Fibroblast of skin of right biceps (primary cell): ENCODE measurements around the gene EPHA7.

Experiments used
- DNase-seq: peaks from one replicate; pipeline ENCODE4 v3.0.0-alpha.2; 2013

Gene EPHA7

GRCh38 chr6:93319304-93319703 is 100.1 kb downstream of the EPHA7 start:
- DNase-seq = no peak

DNA sequence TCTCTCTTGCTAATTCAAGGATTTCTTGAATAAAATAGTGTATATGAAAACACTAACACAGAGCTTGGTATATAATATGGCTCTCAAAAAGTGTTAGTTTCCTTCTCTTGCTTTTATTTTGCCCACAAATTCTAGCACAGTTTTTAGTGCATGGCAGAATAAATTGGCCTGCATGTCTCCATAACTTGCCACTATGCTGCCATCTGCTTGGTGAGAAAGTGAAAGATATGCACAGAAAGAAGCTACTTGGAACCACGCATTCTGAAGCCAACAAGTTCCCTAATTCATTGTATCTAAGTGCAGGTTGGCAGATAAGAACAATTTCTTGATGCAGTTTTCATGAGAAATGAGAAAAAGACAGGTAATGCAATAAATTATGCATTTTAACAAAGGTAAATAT is 101.2 kb downstream of the EPHA7 start:
- no peak for DNase-seq

DNA sequence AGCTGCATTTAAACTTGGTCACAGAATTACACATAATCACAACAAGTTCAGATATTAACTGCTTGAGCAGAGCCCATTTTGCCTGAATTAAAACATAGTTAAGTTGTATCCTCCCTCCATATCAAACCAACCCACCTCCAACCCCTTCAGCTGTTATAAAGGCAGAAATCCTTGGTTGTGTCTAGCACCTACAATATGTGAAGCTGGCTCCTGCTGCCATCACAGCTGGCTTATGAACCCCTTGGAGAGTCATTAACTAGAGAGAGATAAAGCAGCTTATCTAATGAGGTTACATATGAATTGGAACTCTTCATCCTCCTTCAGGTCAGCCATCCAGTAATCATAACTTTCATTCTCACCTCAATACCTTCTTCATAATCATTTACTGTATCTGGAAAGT is 101.8 kb downstream of the EPHA7 start:
- DNase-seq = no peak

GRCh38 chr6:93307505-93308409 is 111.6 kb downstream of the EPHA7 start:
- DNase-seq = no peak

- DNase-seq = no peak
These were observed 114.3 kb downstream of the EPHA7 start for GRCh38 chr6:93305088-93305487.

DNA sequence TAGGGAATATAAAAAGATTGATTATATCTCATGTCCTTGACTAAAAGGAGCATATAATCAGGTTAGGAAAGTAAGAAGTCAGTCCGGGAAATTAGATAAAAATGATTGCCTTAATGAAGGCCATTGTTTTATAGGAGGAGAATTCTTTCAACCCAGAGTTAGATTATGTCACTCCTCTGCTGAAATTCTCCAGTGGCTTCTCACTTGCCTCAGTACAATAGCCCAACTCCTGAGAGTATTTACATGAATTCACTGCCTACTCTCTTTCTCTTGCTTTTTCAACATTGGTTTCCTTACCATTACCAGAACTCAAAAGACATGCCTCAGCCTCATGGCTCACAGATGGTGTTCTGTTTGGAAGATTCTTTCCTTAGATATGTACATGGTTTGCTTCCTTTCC is 114.9 kb downstream of the EPHA7 start:
- no peak for DNase-seq

- DNase-seq = no peak
These were observed 118.7 kb downstream of the EPHA7 start for GRCh38 chr6:93300661-93301060.

GRCh38 chr6:93299622-93300021 is 119.7 kb downstream of the EPHA7 start:
- DNase-seq = no peak

DNA sequence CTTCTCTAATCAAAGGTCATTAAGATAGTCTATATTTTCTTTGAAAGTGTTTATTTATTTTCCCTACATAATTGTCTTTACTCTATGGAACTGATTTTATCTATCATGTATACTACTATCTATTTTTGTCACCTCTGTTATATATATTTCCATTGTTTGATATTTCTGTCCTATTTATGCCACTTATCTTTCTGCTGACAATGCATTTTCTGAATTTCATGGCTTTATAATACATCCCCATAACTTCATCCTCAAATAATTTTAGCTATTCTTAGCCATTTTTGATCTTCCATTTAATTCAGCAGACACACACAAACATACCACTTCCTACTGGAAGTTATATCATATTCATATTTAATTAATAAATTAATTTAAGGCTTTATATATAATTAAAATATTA is 123.7 kb downstream of the EPHA7 start:
- DNase-seq = no peak

- DNase-seq = no peak
These were observed 124.5 kb downstream of the EPHA7 start for GRCh38 chr6:93294879-93295278.

- DNase-seq = no peak
These were observed 125.5 kb downstream of the EPHA7 start for GRCh38 chr6:93293872-93294271.

- no peak for DNase-seq
These were observed 125.9 kb downstream of the EPHA7 start for GRCh38 chr6:93293460-93293859.

- no peak for DNase-seq
These were observed 136.8 kb downstream of the EPHA7 start for GRCh38 chr6:93282521-93283031.

DNA sequence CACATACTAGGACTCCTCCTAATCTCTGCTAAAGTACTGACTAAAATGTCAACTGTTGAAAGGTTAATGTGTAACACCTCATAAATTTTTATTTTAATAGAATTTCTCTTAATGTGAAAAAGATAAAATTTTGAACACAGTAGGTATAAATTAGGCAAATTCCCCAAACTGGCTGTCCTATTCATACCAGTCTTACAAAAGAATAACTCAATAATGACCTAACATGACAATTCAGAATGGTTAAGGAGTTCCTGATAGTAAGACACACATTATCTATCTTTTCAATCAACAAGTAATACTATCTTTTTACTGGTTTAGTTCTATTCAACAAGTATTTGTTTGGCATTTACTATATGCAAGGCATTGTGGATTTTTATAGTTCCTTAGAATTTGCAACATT is 141.1 kb downstream of the EPHA7 start:
- DNase-seq = no peak

GRCh38 chr6:93272896-93273295 is 146.5 kb downstream of the EPHA7 start:
- DNase-seq = no peak

- no peak for DNase-seq
These were observed 147.1 kb downstream of the EPHA7 start for GRCh38 chr6:93272211-93272610.

DNA sequence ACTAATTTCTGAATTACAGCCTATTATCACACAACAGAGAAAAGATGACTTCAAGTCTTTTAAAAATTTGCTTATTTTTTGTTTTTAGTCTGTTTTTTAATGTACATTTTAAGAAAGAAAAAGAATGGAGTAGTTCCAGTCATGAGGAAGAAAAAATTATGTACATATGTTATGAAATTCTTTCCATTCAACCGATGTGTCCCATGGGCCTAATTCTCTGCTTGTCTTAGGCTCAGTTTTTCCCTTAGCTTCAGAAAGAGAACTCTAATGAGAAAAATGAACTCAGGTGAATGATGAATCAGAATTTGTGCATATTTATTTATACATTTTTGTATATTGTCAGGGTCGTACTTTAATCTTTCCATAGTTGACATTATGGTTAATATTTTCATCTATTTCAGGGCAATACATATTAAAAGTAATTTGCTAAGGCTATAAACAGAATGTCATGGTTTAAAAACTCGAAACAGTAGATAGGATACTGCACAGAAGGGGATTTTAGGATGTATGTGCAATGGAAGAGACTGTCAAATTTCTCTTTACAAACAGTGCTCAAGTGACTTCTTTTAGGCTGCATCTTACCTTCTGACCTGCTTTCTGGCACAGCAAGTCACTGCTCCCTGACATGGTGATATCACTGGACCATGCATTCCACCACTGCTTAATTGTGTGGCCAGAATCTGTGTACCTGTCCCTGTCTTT is 153.1 kb downstream of the EPHA7 start:
- DNase-seq = no peak

DNA sequence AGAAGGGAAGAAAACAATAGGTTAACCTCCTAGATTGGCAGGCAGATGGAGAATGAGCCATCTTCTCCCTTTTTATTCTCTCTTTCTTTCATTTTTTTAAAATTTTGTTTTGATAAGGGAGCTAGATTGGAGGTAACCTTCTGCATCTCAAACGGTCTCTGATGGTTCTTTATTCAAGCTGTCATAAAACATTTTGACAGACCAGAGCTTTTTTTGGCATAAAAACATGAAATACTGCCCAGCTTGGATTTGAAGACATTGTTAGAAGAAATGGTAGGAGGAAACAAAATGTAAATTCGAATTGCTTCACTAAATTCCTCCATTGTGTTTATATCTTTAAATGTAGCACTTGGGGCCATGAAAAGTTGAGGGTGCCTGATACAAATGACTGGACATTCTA is 158.5 kb downstream of the EPHA7 start:
- no peak for DNase-seq

GRCh38 chr6:93259332-93259731 is 160.0 kb downstream of the EPHA7 start:
- no peak for DNase-seq

GRCh38 chr6:93252930-93253329 is 166.4 kb downstream of the EPHA7 start:
- no peak for DNase-seq

GRCh38 chr6:93248631-93249030 is 170.7 kb downstream of the EPHA7 start:
- DNase-seq = no peak

GRCh38 chr6:93243231-93243778 is 176.1 kb downstream of the EPHA7 start:
- no peak for DNase-seq

- no peak for DNase-seq
These were observed 177.3 kb downstream of the EPHA7 start for GRCh38 chr6:93242049-93242448.

GRCh38 chr6:93238632-93239031 is 180.7 kb downstream of the EPHA7 start:
- no peak for DNase-seq
